ENCODE results near the gene KCNN3. TPM values are rescaled to one million over a fixed set of nuclear protein-coding genes. Genes with fewer than 3 reads are reported as not detected.
A peak's percentile ranks its signal among the peaks of the same experiment; 100 is the strongest.
"Not testable (repeated sequence)": the region's sequence is repeated elsewhere in the genome, so short reads cannot be mapped to it uniquely, and the experiment has no call there.

KCNN3 gene
- 0.06 and 0.41 TPM in 2 replicates for total RNA-seq (2014; rRNA removed; shearing (Covaris generic))

GRCh38 chr1:154870115-154870571 is at the start of gene KCNN3:
KCNN3 (minus strand) TSS chr1:154870281; CDS start chr1:154869964, 317 bp downstream.
- DNase-seq (ENCODE audit: low spot score) = peak; percentile 84

DNA sequence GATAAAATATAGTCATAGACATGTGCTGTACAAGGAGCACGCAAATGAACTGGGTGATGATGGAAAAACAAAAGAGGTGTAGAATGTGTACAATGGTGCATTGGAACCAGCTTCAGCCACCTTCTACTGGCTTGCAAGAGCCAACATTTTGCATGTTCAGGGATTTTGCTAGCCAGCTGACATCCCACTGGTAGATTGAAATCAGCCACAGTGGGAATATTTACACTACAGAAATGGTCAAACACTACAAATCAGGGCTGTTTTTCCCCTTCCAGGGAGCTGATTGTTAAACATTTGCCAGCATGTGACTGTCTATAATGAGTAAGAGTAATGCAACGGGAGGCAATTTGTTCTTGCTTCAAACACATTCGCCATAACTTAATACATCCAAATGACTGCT is 43.2 kb upstream of the KCNN3 start:
- no peak for DNase-seq (ENCODE audit: low spot score)

DNA sequence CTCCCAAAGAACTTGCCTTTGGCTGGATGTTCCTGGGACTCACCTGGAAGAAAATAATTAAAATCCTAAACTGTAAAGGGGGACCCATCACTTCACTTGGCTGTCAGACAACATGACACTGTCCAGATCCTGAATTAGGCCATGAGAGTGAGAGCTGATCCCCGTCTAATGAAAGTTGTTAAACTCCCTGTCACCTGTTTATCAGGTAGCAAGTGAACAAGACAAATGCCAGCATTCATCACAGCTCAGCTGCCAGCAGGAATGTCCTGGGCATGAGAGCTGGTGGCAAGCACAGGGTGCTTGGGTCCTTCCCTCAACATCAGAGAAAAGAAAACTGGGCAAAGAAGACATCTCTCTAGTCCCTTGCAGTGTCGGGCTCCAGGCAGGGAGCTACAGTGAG is 42.7 kb upstream of the KCNN3 start:
- DNase-seq (ENCODE audit: low spot score) = no peak

DNA sequence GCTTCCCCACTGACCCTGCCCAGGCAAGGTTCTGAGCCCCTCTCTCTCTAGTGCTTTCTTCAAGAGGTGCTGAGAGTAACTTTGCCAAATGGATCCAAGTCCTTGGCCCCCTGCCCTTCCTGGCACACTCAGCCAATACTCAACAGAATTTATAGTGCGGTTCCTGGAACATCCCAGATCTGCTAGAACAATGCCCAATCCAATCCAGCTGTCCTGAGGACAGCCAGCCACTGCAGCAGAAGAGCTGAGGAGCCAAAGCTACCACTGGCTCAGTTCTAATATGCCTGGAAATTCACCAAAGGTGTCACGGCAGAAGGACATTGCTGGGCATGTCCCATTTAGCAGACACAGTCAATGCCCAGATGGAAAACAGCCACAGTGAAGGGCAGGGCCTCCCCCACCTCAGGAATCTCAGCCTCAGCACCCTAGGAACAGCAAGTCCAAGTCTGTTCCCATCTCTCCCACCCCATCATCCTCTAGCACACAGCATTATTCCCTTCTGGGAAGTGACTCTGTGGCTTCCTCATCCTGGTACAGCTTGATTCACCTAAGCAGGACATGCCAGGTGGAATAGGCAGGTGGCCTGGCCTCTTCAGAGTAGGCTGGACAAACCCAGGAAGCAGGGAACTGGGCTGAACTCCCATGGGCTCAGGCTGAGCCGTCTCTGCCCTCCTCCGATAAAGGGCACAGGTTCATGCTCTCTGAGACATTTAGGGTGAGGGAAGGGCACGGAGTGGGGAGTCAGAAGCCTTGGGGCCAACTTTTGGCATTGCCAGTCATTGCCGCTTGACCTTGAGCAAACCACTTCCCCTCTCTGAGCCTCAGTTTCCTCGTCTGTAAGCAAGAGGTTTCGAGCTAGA is 41.8 kb upstream of the KCNN3 start:
- DNase-seq (ENCODE audit: low spot score) = no peak

GRCh38 chr1:154910851-154911250 is 40.8 kb upstream of the KCNN3 start:
- DNase-seq (ENCODE audit: low spot score) = no peak

DNA sequence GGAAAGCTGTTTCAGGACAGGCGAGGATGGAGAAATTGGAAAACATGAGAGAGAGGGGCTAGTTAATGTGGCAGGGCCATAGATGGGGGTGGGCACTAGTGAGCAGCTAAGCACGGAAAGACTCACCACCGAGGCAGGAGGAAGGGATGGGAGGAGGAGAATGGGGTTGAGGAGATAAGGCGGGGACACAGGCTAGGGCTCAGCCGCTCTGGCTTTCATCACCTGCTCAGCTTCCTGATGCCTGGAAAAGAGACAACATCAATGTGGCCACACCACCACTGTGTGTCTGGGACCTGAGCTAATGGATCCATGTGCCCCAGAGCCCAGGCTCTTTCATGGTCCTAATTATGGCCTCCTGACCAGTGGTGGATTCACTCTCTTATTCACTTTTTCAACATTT is 38.9 kb upstream of the KCNN3 start:
- DNase-seq (ENCODE audit: low spot score) = no peak

- DNase-seq (ENCODE audit: low spot score) = not testable (repeated sequence)
These were observed 38.0 kb upstream of the KCNN3 start for GRCh38 chr1:154908129-154908528.

DNA sequence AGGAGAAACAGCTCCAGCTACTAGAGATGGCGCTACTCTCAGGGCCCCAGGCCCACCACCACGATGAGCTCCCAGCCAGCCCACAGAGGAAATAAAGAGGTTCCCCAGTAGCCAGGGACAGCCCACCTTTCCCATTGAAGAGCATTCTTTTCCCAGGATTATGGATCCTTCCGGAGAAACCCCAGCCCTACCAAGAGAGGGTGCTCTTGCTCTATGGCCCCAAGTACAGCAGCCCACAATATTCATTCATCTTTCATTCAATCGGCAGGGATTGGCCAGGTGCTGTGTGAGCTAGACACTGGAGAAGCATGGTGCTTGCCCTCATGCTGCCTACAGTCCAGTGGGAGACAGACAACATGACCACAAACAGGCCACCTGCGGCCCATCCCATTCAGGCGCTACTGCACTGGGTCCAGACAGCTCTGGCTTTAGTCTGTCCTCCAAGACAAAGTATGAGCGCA is 36.6 kb upstream of the KCNN3 start:
- DNase-seq (ENCODE audit: low spot score) = no peak

- DNase-seq (ENCODE audit: low spot score) = no peak
These were observed 33.0 kb upstream of the KCNN3 start for GRCh38 chr1:154902938-154903566.

GRCh38 chr1:154901591-154901990 is 31.5 kb upstream of the KCNN3 start:
- DNase-seq (ENCODE audit: low spot score) = no peak

DNA sequence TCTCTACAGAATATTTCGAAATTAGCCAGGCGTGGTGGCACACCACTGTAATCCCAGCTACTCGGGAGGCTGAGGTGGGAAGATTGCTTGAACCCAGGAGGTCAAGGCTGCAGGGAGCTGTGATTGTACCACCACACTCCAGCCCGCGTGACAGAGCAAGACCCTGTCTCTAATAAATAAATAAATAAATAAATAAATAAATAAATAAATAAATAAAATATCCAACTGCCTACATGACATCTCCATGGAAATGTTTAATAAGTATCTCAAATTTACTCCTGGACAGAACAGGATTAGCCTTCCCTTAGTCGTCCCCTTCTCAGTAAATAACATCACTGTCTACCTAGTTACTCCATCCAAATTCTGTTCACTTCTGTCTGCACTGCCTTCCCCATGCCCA is 29.0 kb upstream of the KCNN3 start:
- DNase-seq (ENCODE audit: low spot score) = no peak

GRCh38 chr1:154896771-154897286 is 26.7 kb upstream of the KCNN3 start:
- no peak for DNase-seq (ENCODE audit: low spot score)

GRCh38 chr1:154895798-154896197 is 25.7 kb upstream of the KCNN3 start:
- DNase-seq (ENCODE audit: low spot score) = no peak

DNA sequence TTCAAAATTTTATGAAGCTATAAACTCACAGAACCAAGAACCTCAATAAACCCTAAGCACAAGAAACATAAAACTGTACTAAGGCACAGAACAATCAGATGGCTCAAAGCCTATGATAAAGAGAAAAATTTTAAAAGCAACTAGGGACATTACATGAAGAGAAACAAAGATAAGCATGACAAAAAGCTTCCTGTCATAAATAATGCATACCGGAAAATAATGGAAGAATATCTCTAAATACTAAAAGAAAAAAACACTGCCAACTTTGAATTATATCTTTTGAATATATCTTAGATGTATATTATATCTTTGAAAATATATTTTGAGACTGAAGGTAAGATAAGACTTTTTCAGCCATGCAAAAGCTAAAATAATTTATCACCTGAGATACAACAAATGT is 21.4 kb upstream of the KCNN3 start:
- no peak for DNase-seq (ENCODE audit: low spot score)

DNA sequence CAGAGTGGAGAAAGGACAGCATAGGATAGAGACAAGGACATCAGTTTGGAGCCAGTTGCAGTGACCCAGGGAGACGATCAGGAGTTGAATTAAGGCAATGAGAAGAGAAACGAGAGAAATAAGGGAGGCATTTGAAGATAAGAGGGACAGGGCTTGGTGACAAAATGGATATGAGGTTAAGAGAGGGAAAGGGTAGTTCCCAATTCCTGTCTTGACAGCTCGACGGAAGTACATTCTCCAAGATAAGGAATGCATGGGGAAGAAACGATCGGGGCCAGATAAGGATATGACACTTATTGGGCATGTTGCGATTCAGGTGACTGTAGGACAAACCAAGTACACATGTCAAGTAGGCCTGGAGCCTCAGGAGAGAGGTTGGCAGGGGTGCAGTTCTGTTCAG is 18.7 kb upstream of the KCNN3 start:
- DNase-seq (ENCODE audit: low spot score) = no peak

DNA sequence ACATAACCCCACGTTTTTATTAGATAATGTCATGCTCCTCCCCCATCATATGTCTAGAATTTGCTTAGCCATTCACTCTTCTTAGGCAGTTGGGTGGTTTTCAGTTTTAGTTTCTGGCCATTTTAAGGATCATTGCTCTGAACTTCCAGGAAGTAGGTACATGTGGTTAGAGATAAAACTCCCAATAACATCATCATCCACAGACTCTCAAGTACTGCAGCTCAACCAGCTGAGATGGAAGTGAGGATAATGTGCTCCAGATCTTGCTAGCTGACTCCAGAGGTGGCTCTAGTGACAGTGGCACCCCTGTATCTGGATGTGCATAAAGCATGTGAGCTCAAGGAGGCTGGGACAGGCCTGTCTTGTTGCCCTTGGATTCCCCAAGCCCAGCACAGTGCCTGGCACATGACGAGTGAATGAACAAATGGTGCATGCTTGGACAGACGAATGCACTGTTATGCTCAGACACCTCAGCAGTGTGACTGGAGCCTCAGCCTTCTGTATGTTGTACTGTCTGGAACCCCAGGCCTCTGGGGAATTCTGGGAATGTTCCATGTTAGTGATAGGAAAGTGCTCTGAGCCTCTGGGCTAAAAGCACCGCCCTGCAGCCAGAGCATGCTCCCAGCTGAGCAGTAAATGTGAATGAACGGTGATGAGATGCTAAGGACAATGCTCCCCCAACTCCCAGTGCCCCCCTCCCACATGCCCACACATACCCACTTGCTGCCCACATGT is 16.4 kb upstream of the KCNN3 start:
- DNase-seq (ENCODE audit: low spot score) = no peak

DNA sequence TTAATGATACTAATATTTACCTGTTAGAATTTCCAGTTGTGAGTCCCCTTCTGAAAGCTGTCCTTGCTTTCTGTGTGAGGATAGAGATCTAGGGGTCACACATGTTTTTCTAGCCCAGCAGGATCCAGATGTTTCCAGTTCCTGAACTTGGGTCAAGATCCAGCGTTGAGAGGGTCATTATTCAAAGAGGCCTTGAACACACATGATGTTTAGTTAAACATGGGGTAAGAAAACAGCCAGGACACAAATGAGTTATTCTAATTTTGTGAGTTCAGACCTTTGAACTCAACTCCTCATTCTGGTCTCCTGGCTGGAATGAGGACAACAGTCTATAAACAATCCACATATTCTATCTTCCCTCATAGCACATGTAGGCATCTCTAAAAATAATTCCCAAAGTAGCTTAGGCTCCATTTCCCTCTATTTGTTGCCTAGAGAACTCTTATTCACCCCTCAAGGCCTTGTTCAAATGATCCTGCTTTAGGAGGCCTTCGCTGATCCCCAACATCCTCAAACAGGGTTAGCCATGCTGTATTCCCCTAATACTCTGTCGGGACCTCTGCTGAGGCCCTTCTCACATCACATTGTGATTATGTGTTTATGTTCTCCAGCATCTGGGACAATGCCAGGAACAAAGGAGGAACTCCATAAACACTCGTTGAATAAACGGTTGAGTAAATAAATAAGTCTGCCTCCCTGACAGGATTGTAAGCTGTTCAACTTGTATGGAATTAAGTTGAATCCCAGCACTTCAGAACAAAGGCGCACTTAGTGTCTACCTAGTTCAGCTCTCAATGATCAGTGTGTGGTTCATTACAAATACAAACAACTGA is 15.0 kb upstream of the KCNN3 start:
- peak; percentile 49 for DNase-seq (ENCODE audit: low spot score)

GRCh38 chr1:154883919-154884868 is 14.1 kb upstream of the KCNN3 start:
- DNase-seq (ENCODE audit: low spot score) = no peak

- DNase-seq (ENCODE audit: low spot score) = no peak
These were observed 11.9 kb upstream of the KCNN3 start for GRCh38 chr1:154881820-154882535.

Measured in H4 (cell line).